Activated gamma-delta T cell (primary cell): ENCODE measurements around the gene FBXO47.
"Not testable (repeated sequence)": the region's sequence is repeated elsewhere in the genome, so short reads cannot be mapped to it uniquely, and the experiment has no call there.

Source experiments
- DNase-seq: peaks from one replicate; lab custom pipeline; 2025; lab: John Stamatoyannopoulos, UW

Gene FBXO47

GRCh38 chr17:38980490-38981217 lies 13.5 kb upstream of the FBXO47 start:
- no peak for DNase-seq

GRCh38 chr17:38978180-38978579 lies 11.0 kb upstream of the FBXO47 start:
- no peak for DNase-seq

DNA sequence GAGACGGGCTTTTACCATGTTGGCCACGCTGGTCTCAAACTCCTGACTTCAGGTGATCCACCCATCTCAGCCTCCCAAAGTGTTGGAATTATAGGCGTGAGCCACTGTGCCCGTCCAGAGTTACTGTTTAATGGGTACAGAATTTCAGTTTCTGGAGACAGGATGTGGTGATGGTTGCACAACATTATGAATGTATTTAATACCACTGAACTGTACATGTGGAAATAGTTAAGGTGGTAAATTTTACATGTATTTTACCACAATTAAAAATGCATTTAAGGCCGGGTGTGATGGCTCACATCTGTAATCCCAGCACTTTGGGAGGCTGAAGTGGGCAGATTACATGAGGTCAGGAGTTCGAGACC lies 9.0 kb upstream of the FBXO47 start:
- not testable (repeated sequence) for DNase-seq

GRCh38 chr17:38970804-38971203 lies 3.6 kb upstream of the FBXO47 start:
- DNase-seq: no peak

DNA sequence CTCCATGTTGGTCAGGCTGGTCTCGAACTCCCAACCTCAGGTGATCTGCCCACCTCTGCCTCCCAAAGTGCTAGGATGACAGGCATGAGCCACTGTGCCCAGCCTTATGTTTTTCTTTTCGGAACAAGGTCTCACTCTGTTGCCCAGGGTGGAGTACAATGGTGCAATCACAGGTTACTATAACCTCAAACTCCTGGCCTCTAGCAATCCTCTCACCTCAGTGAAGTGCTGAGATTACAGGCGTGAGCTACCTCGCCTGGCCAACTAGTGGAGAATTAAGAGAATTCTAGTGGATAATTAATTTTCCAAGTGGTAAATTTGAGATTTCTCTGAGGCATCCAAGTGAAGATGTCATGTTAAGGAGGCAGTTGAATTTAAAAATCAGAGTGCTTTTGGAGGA lies 2.9 kb upstream of the FBXO47 start:
- DNase-seq: no peak

- DNase-seq: no peak
These were observed 2.1 kb upstream of the FBXO47 start for GRCh38 chr17:38969281-38969680.

GRCh38 chr17:38961413-38961812 lies 5.8 kb downstream of the FBXO47 start:
- no peak for DNase-seq

- no peak for DNase-seq
These were observed 6.8 kb downstream of the FBXO47 start for GRCh38 chr17:38960402-38960801.

DNA sequence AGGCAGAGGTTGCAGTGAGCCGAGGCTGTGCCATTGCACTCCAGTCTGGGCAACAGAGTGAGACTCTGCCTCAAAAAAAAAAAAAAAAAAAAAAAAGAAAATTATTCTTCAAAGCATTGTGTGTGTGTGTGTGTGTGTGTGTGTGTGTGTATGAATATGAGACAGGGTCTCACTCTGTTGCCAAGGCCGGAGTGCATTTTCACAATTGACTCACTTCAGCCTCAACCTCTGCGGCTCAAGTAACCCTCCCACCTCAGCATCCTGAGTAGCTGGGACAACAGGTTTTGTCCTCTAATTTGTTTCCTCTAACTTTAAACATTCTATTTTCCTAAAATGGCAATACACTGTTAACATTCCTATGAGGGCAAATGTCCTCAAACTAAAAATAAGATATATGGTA lies 7.7 kb downstream of the FBXO47 start:
- no peak for DNase-seq

- DNase-seq: no peak
These were observed 8.4 kb downstream of the FBXO47 start for GRCh38 chr17:38958756-38959155.

DNA sequence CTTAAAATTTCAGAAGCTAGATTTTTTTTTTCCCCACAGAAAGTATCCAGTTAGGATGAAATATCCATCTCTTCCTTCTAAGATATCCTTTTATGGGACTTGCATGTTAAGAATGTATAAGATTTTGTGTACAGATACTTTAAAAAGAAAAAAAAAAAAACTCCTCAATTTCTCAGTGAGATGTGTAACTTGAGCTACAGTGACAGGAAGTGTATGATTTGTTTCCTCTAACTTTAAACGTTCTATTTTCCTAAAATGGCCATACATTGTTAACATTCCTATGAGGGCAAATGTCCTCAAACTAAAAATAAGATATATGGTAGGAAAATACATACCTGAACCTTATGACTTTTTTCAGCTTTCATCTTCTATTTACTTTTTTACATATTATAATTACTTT lies 8.9 kb downstream of the FBXO47 start:
- no peak for DNase-seq

DNA sequence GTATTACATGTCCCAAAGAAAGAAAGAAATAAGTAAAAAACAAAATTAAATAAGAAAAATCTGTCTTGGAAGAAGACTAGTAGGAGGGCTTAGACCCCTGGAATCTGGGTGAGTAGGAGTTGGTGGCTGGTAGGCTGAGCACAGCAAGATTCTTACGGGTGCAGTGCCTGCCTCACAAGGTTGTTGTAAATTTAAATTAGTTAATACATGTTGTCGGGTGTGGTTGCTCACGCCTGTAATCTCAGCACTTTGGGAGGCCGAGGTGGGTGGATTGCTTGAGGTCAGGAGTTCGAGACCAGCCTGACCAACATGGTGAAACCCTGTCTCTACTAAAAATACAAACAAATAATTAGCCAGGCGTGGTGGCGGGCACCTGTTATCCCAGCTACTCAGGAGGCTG lies 13.4 kb downstream of the FBXO47 start:
- not testable (repeated sequence) for DNase-seq

DNA sequence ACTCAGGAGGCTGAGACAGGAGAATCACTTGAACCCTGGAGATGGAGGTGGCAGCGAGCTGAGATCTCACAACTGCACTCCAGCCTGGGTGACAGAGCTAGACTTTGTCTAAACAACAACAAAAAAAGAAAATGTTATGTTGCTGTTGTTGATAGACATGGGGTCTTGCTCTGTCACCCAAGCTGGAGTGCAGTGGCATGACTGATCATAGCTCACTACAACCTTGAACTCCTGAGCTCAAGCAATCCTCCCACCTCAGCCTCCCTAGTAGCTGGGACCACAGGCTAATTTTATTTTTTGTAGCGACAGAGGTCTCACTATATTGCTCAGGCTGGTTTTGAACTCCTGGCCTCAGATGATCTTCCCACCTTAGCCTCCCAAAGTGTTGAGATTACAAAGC lies 20.0 kb downstream of the FBXO47 start:
- no peak for DNase-seq

DNA sequence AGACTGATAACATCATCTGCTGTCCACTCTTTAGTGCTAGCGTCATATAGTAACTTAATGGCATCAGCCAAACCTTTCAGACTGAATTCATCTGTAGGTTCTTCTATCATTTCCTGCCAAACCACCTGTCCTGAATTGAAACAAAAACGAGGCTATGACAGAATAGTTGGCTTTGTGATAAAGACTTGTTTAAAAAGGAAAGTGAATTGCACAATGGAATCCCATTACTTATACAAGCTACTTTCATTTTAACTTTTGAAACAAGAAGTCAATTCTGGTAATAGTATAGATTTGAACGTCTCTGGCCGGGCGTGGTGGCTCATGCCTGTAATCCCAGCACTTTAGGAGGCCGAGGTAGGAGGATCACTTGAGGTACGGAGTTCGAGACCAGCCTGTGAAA lies 23.6 kb downstream of the FBXO47 start:
- no peak for DNase-seq

DNA sequence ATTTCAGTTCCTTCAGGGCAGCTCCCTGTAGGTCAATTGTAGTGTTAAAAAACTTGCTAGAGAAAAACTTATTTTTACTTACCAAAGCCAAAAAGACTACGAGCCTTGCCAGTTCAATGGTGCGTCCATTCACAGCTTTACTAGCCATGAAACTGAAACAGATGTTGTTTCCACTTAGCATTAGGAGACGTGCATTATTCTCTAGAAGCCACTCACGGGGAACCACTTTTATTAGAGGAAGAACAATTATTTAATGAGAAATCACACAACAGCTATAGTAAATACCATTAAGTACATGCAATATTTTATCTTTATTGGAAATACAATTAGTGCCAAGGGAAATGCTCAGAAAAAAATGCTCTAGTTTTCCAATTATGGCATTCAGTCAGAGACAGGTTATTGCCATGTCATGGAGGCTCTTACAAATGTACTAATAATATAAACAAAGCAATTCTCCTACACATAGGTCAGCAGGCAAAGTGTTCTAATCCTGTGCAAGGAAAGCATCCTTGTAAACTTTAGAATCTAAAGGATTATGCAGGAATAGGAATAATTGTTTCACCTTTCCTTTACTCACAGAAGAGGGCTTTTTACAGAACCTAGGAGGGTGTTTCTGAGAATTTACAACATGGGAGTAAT lies 24.4 kb downstream of the FBXO47 start:
- no peak for DNase-seq

- no peak for DNase-seq
These were observed 26.8 kb downstream of the FBXO47 start for GRCh38 chr17:38940404-38940803.

DNA sequence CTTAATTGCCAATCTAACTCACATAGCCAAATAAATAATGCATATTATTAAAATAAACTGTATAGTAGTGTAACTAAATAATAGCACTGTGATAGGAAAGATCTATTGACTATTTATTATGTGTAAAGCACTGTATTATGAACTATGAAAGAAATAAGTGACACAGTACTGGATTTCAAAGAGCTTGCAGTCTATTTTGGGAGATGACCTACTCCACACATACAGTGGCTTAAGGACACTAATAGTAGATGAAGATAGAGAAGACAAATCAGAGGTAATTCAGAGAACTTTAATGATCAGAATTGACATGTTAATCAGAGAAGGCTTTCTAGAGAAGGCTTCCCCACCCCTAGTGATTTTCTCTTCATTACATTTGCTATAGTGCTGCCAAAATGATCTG lies 27.2 kb downstream of the FBXO47 start:
- no peak for DNase-seq

GRCh38 chr17:38933962-38934361 lies 33.2 kb downstream of the FBXO47 start:
- DNase-seq: not testable (repeated sequence)

DNA sequence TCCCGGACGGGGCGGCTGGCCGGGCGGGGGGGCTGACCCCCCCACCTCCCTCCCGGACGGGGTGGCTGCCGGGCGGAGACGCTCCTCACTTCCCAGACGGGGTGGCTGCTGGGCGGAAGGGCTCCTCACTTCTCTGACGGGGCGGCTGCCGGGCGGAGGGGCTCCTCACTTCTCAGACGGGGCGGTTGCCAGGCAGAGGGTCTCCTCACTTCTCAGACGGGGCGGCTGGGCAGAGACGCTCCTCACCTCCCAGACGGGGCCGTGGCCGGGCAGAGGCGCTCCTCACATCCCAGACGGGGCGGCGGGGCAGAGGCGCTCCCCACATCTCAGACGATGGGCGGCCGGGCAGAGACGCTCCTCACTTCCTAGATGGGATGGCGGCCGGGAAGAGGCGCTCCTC lies 36.4 kb downstream of the FBXO47 start:
- DNase-seq: not testable (repeated sequence)

- DNase-seq: no peak
These were observed 40.7 kb downstream of the FBXO47 start for GRCh38 chr17:38926293-38927070.

- no peak for DNase-seq
These were observed 41.8 kb downstream of the FBXO47 start, which contains the start of gene LASP1NB for GRCh38 chr17:38925263-38925995. Gene LASP1NB, plus strand, starts transcription at chr17:38925614.
